ENCODE results near the gene UBE2D2.
"Not testable (repeated sequence)": the region's sequence is repeated elsewhere in the genome, so short reads cannot be mapped to it uniquely, and the experiment has no call there.

Gene UBE2D2

DNA sequence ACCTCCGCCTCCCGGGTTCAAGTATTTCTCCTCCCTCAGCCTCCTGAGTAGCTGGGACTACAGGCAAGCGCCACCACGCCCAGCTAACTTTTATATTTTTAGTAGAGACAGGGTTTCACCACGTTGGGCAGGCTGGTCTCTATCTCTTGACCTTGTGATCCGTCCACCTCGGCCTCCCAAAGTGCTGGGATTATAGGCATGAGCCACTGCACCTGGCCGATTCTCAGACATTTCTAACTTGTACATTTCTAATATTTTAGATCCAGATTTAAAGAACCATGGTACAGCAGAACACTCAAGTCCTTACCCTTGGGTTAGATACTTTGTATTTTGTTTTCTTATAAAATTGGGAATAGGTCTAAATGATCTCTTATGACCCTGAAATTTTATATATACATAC is 31.9 kb downstream of the UBE2D2 start:
- H3K4me1 ChIP-seq (ENCODE audit: insufficient read depth, low read length) = peaks cover 11% of the 10 kb centered on the region; the same call in 1 of the 2 replicates
- not testable (repeated sequence) for H3K27ac ChIP-seq (ENCODE audit: low read length); H3K36me3 ChIP-seq (ENCODE audit: insufficient read depth, low read depth, low read length); H3K9me3 ChIP-seq (ENCODE audit: insufficient read depth, low read depth, low read length); H3K9ac ChIP-seq (ENCODE audit: low read depth, low read length); H3K27me3 ChIP-seq (ENCODE audit: insufficient read depth, low read length); H3K4me3 ChIP-seq (ENCODE audit: low read length)

DNA sequence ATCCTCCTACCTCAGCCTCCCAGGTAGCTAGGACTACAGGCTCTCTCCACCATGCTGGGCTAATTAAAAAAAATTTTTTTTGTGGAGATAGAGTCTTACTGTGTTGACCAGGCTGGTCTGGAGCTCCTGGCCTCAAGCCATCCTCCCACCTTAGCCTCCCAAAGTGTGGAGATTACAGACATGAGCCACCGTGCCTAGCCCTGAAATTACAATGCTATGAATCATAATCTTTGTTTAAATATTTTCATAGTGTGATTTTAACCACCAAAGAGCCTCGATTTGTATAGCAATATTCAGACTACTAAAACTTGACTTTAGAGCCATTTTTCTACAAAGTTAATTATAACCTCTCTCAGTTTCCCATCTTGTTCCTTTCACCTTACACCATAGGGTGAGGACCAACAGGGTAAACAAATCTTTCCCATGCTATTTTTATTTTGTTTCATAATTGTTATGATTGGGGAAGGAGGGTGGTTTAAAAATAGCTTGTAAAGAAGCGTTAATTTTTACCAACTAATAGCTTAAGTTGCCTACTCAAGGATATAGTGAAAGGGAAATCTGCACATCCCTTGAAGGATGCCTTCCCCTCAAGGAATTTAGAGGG is 32.7 kb downstream of the UBE2D2 start:
- Histone ChIP-seq H3K9ac (ENCODE audit: low read depth, low read length) (no peak overlapping the region), H3K27me3 (ENCODE audit: insufficient read depth, low read length) (no peaks in the 10 kb centered on the region), H3K36me3 (ENCODE audit: insufficient read depth, low read depth, low read length) (peaks cover 3% of the 10 kb centered on the region; the same call in 1 of the 2 replicates), H3K4me3 (ENCODE audit: low read length) (no peak overlapping the region), H3K9me3 (ENCODE audit: insufficient read depth, low read depth, low read length) (no peaks in the 10 kb centered on the region), H3K4me1 (ENCODE audit: insufficient read depth, low read length) (peaks cover 11% of the 10 kb centered on the region; the same call in 1 of the 2 replicates), H3K27ac (ENCODE audit: low read length) (no peak overlapping the region)

DNA sequence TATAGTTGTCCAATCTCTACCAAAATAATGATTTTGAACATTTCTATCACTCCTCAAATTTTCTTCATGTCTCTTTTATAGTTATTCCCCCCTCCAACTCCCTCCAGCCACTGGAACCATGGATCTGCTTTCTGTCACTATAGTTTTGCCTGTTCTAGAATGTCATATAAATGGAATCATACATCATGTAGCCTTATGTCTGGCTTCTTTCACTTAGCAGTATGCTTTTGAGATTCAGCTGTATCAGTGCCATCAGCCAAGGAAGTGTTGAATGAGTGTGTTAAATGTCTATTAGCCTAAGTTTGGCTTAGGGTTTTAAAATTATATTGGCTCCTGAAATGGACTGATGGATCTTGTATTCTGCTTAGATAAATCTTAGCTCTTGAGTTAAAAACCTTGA is 36.0 kb downstream of the UBE2D2 start:
- H3K27ac ChIP-seq (ENCODE audit: low read length) = no peak overlapping the region
- H3K27me3 ChIP-seq (ENCODE audit: insufficient read depth, low read length) = no peaks in the 10 kb centered on the region
- H3K9ac ChIP-seq (ENCODE audit: low read depth, low read length) = no peak overlapping the region
- peaks cover 23% of the 10 kb centered on the region for H3K36me3 ChIP-seq (ENCODE audit: insufficient read depth, low read depth, low read length)
- H3K4me1 ChIP-seq (ENCODE audit: insufficient read depth, low read length) = peaks cover 3% of the 10 kb centered on the region; the same call in 1 of the 2 replicates
- no peaks in the 10 kb centered on the region for H3K9me3 ChIP-seq (ENCODE audit: insufficient read depth, low read depth, low read length)
- no peak overlapping the region for H3K4me3 ChIP-seq (ENCODE audit: low read length)

DNA sequence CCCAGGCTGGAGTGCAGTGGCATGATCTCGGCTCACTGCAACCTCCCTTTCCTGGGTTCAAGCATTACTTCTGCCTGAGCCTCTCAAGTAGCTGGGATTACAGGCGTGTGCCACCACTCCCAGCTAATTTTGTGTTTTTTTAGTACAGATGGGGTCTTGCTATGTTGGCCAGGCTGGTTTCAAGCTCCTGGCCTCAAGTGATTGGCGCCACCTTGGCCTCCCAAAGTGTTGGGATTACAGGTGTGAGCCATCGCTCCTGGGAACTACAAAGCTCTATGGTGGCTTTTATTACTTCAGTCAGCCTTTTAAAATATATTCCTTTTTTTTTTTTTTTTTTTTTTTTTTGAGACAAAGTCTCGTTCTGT is 37.4 kb downstream of the UBE2D2 start:
- H3K27me3 ChIP-seq (ENCODE audit: insufficient read depth, low read length); H3K4me1 ChIP-seq (ENCODE audit: insufficient read depth, low read length); H3K27ac ChIP-seq (ENCODE audit: low read length); H3K9me3 ChIP-seq (ENCODE audit: insufficient read depth, low read depth, low read length); H3K4me3 ChIP-seq (ENCODE audit: low read length); H3K9ac ChIP-seq (ENCODE audit: low read depth, low read length): not testable (repeated sequence)
- H3K36me3 ChIP-seq (ENCODE audit: insufficient read depth, low read depth, low read length) = peaks cover 37% of the 10 kb centered on the region

DNA sequence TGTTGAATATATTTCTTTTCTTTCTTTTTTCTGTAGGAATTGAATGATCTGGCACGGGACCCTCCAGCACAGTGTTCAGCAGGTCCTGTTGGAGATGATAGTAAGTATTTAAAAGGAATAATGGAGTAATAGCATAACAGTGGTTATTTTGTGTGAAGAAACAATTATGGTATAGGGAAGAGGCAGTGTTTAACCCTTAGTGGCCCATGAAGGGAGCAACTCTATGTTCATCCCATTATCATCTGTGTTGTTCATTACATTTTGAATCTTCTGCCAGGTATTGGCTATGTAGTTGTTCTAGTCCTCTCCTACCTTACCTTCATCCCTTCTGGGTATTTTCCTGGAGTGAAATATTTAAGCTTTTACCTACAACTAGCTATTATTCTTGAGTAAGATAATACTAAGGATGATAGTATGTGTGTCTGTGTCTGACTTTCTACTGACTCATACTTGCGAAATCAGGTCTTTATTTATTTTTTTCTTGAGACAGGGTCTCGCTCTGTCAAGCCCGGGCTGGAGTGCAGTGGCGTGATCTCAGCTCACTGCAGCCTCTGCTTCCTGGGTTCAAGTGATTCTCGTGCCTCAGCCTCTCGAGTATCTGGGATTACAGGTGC is 39.3 kb downstream of the UBE2D2 start:
- peaks cover 51% of the 10 kb centered on the region for H3K36me3 ChIP-seq (ENCODE audit: insufficient read depth, low read depth, low read length)

DNA sequence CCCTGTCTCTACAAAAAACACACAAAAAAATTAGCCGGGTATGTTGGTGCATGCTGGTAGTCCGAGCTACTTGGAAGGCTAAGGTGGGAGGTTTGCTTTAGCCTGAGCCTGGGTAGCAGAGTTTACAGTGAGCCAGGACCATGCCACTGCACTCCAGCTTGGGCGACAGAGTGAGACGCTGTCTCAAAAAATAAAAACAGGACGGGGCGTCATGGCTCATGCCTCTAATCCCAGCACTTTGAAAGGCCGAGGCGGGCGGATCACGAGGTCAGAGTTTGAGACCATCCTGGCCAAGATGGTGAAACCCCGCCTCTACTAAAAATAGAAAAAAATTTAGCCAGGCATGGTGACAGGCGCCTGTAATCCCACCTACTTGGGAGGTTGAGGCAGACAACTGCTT is 40.3 kb downstream of the UBE2D2 start:
- peaks cover 51% of the 10 kb centered on the region for H3K36me3 ChIP-seq (ENCODE audit: insufficient read depth, low read depth, low read length)

More for the DNA sequence above, 39.3 kb downstream of the UBE2D2 start:
- Histone ChIP-seq H3K4me1 (ENCODE audit: insufficient read depth, low read length) (no peaks in the 10 kb centered on the region), H3K9me3 (ENCODE audit: insufficient read depth, low read depth, low read length) (no peaks in the 10 kb centered on the region), H3K4me3 (ENCODE audit: low read length) (no peak overlapping the region), H3K27me3 (ENCODE audit: insufficient read depth, low read length) (no peaks in the 10 kb centered on the region), H3K9ac (ENCODE audit: low read depth, low read length) (no peak overlapping the region), H3K27ac (ENCODE audit: low read length) (no peak overlapping the region)

DNA sequence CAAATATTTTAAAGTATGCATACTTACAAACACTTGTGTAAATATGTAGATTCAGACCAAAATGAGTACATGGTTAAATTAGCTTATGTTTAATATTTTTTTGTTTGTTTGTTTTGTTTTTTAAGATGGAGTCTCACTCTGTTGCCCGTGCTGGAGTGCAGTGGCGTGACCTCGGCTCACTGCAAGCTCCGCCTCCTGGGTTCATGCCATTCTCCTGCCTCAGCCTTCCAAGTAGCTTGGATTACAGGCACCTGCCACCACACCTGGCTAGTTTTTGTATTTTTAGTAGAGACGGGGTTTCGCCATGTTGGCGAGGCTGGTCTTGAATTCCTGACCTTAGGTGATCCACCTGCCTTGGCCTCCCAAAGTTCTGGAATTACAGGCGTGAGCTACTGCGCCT is 40.8 kb downstream of the UBE2D2 start:
- H3K27ac ChIP-seq (ENCODE audit: low read length); H3K4me1 ChIP-seq (ENCODE audit: insufficient read depth, low read length); H3K27me3 ChIP-seq (ENCODE audit: insufficient read depth, low read length); H3K9me3 ChIP-seq (ENCODE audit: insufficient read depth, low read depth, low read length); H3K9ac ChIP-seq (ENCODE audit: low read depth, low read length); H3K4me3 ChIP-seq (ENCODE audit: low read length): not testable (repeated sequence)
- peaks cover 51% of the 10 kb centered on the region for H3K36me3 ChIP-seq (ENCODE audit: insufficient read depth, low read depth, low read length)

More for the DNA sequence above, 40.3 kb downstream of the UBE2D2 start:
- no peaks in the 10 kb centered on the region for H3K4me1 ChIP-seq (ENCODE audit: insufficient read depth, low read length)
- H3K9ac ChIP-seq (ENCODE audit: low read depth, low read length) = no peak overlapping the region
- no peak overlapping the region for H3K4me3 ChIP-seq (ENCODE audit: low read length)
- no peaks in the 10 kb centered on the region for H3K27me3 ChIP-seq (ENCODE audit: insufficient read depth, low read length)
- H3K27ac ChIP-seq (ENCODE audit: low read length) = no peak overlapping the region
- H3K9me3 ChIP-seq (ENCODE audit: insufficient read depth, low read depth, low read length) = no peaks in the 10 kb centered on the region

DNA sequence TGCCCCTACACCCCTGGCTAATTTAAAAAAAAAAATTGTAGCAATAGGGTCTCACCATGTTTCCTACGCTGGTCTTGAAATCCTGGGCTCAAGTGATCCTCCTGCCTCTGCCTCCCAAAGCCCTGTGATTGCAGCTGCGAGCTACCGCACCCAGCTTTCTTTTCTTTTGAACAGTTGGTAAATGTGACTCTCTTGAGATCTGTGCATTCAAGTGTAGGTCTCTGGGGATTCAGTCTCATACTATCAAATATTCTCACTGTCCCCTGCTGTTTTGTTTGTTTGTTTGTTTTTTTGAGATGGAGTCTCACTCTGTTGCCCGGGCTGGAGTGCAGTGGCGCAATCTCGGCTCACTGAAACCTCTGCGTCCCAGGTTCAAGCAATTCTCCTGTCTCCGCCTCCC is 44.7 kb downstream of the UBE2D2 start:
- H3K9ac ChIP-seq (ENCODE audit: low read depth, low read length) = no peak overlapping the region
- H3K9me3 ChIP-seq (ENCODE audit: insufficient read depth, low read depth, low read length) = no peaks in the 10 kb centered on the region
- peaks cover 43% of the 10 kb centered on the region for H3K36me3 ChIP-seq (ENCODE audit: insufficient read depth, low read depth, low read length)
- no peak overlapping the region for H3K4me3 ChIP-seq (ENCODE audit: low read length)
- no peak overlapping the region for H3K27ac ChIP-seq (ENCODE audit: low read length)
- no peaks in the 10 kb centered on the region for H3K27me3 ChIP-seq (ENCODE audit: insufficient read depth, low read length)
- H3K4me1 ChIP-seq (ENCODE audit: insufficient read depth, low read length) = no peaks in the 10 kb centered on the region

DNA sequence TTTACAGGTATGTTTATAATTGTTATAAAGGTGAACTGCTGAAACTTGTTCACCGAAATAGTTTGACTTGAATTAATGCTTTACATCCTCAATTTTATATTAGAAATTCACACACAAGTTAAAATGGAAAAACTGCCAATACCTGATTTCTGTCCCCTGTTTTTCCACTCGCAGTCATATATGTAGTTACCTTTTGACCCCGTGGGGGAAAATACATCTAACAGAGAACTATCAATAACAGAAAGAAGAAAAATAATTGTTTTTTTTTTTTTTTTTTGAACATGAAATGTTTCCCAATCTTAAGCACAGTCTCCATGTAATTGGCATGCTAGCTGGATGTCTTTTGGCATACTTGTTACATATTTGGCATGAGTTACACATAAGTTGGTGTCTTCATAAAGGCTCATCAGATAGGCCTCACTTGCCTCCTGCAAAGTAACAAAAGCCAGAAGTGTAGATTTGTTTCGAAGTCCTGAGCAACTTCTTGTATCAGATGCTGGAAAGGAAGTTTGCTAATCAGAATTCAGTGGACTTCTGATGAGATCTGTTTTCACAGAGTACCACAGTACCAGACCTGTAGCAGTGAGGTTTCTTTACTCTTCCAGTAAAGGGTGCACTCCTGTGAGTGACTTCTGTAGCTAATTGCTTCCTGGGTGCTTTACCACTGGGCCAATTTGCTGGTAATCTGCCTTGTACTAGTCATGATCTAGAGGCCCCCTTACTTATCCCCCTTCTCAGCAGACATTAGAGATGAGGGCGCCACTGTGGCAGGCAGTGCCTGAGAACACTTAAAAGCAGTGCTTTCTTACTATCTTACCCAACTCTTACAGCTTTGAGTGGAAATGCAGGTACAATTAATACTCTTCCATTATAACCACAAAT is 50.8 kb downstream of the UBE2D2 start:
- Histone ChIP-seq H3K27me3 (ENCODE audit: insufficient read depth, low read length) (no peaks in the 10 kb centered on the region), H3K27ac (ENCODE audit: low read length) (no peak overlapping the region), H3K9me3 (ENCODE audit: insufficient read depth, low read depth, low read length) (no peaks in the 10 kb centered on the region), H3K36me3 (ENCODE audit: insufficient read depth, low read depth, low read length) (peaks cover 54% of the 10 kb centered on the region), H3K9ac (ENCODE audit: low read depth, low read length) (no peak overlapping the region), H3K4me1 (ENCODE audit: insufficient read depth, low read length) (no peaks in the 10 kb centered on the region), H3K4me3 (ENCODE audit: low read length) (no peak overlapping the region)

DNA sequence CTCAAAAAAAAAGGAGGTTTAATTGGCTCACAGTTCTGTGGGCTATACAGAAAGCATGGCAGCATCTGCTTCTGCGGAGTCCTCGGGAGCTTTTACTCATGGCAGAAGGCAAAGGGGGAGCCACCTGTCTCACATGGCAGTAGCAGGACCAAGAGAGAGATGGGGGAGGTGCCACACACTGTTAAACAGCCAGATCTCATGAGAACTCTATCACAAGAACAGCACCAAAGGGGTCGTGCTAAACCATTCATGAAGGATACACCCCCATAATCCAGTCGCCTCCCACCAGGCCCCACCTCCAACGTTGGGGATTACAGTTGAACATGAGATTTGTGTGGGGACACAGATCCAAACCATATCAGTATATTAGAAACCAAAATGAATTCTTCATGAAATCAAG is 58.7 kb downstream of the UBE2D2 start:
- Histone ChIP-seq H3K36me3 (ENCODE audit: insufficient read depth, low read depth, low read length) (peaks cover 84% of the 10 kb centered on the region), H3K9ac (ENCODE audit: low read depth, low read length) (no peak overlapping the region), H3K9me3 (ENCODE audit: insufficient read depth, low read depth, low read length) (no peaks in the 10 kb centered on the region), H3K4me3 (ENCODE audit: low read length) (no peak overlapping the region), H3K4me1 (ENCODE audit: insufficient read depth, low read length) (no peaks in the 10 kb centered on the region), H3K27me3 (ENCODE audit: insufficient read depth, low read length) (no peaks in the 10 kb centered on the region), H3K27ac (ENCODE audit: low read length) (no peak overlapping the region)

DNA sequence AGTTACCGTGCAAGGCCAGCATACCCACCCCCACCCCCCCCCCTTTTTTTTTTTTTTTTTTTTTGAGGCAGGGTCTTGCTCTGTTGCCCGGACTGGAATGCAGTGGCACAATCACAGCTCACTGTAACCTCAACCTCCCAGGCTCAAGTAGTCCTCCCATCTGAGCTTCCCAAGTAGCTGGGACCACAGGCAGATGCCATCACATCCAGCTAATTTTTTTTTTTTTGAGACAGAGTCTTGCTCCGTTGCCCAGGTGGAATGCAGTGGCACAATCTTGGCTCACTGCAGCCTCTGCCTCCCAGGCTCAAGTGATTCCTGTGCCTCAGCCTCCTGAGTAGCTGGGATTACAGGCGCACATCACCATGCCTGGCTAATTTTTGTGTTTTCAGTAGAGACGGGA is 64.3 kb downstream of the UBE2D2 start:
- not testable (repeated sequence) for H3K4me3 ChIP-seq (ENCODE audit: low read length); H3K27me3 ChIP-seq (ENCODE audit: insufficient read depth, low read length); H3K27ac ChIP-seq (ENCODE audit: low read length); H3K4me1 ChIP-seq (ENCODE audit: insufficient read depth, low read length); H3K9me3 ChIP-seq (ENCODE audit: insufficient read depth, low read depth, low read length); H3K9ac ChIP-seq (ENCODE audit: low read depth, low read length)
- peaks cover 82% of the 10 kb centered on the region for H3K36me3 ChIP-seq (ENCODE audit: insufficient read depth, low read depth, low read length)

DNA sequence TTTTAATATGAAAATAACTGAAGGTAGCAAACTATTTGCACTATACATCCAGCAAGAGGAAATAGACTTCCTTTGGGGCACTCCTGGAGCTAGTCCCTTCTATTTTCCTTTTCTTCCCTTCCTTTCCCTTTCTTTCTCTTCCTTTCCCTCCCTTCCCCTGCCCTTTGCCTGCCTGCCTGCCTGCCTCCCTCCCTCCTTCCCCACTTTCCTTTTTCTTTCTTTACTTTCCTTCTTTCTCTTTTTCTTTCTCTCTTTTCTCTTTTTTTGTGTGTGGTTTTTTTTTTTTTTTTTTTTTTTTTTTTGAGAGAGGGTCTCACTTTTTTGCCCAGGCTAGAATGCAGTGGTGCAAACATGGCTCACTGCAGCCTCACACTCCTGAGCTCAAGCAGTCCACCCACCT is 69.7 kb downstream of the UBE2D2 start:
- H3K36me3 ChIP-seq (ENCODE audit: insufficient read depth, low read depth, low read length) = peaks cover 48% of the 10 kb centered on the region
- H3K4me1 ChIP-seq (ENCODE audit: insufficient read depth, low read length) = peaks cover 7% of the 10 kb centered on the region; the same call in 1 of the 2 replicates
- H3K9me3 ChIP-seq (ENCODE audit: insufficient read depth, low read depth, low read length) = no peaks in the 10 kb centered on the region
- no peak overlapping the region for H3K4me3 ChIP-seq (ENCODE audit: low read length)
- H3K27me3 ChIP-seq (ENCODE audit: insufficient read depth, low read length) = no peaks in the 10 kb centered on the region
- no peak overlapping the region for H3K9ac ChIP-seq (ENCODE audit: low read depth, low read length)
- H3K27ac ChIP-seq (ENCODE audit: low read length) = no peak overlapping the region

Data from iPS-20b (cell line).